Choroid plexus epithelial cell (primary cell): ENCODE measurements around the gene PGM2.

Source experiments
- DNase-seq: peaks from one replicate; pipeline ENCODE4 v3.0.0-alpha.2; 2010; ENCODE audit warnings: low read depth
- H3K4me3 ChIP-seq: 2 replicates; pipeline ENCODE4 v1.5.1; 2011; ENCODE audit warnings: low read depth, mild to moderate bottlenecking, control low read depth, low read length, moderate library complexity
- TF ChIP-seq, protein P1 (sequence below): conservative IDR thresholded peaks from 2 replicates; pipeline ENCODE4 v1.5.1; 2011; ENCODE audit warnings: low read depth, mild to moderate bottlenecking, control low read depth, inconsistent platforms, low read length, moderate library complexity

The PGM2 gene

DNA sequence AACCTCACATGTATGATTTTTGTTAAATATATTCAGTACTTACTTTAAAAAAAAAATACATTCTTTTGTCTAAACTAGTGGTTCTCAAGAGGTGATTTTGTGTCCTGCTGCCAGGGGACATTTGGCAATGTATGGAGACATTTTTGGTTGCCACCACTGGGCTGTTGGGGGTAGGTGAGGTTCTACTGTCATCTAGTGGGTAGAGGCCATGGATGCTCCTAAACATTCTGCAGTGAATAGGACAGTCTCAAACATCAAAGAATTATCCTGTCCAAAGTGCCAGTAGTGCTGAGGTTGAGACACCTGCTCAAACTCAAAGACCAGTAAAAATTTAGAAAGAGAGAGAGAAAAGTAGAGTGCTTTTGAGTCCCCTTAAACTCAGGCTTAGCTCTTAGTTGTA is 32.9 kb upstream of the PGM2 start:
- no peak overlapping the region for H3K4me3 ChIP-seq
- TF ChIP-seq, protein P1, sequence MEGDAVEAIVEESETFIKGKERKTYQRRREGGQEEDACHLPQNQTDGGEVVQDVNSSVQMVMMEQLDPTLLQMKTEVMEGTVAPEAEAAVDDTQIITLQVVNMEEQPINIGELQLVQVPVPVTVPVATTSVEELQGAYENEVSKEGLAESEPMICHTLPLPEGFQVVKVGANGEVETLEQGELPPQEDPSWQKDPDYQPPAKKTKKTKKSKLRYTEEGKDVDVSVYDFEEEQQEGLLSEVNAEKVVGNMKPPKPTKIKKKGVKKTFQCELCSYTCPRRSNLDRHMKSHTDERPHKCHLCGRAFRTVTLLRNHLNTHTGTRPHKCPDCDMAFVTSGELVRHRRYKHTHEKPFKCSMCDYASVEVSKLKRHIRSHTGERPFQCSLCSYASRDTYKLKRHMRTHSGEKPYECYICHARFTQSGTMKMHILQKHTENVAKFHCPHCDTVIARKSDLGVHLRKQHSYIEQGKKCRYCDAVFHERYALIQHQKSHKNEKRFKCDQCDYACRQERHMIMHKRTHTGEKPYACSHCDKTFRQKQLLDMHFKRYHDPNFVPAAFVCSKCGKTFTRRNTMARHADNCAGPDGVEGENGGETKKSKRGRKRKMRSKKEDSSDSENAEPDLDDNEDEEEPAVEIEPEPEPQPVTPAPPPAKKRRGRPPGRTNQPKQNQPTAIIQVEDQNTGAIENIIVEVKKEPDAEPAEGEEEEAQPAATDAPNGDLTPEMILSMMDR, result peak; percentile 80
- DNase-seq, result peak; percentile 49

DNA sequence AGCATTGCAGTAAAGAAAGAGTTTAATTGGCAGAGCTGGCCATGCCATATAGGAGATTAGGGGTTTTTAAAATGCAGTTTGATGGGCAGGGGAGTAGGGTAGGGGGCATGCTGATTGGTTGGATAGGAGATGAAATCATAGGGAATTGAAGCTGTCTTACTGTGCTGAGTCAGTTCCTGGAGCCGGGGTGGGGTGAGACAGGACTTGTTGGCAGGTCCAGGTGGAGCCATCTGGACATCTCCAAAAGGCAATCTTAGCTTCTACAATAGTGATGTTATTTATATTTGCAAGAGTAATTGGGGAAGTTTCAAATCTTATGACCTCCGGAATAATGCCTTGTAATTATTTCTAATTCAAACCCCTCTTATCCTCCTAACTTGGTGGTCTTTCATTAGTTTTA is 32.4 kb upstream of the PGM2 start:
- H3K4me3 ChIP-seq, result no peak overlapping the region
- TF ChIP-seq, protein P1, result no peak
- DNase-seq, result no peak

DNA sequence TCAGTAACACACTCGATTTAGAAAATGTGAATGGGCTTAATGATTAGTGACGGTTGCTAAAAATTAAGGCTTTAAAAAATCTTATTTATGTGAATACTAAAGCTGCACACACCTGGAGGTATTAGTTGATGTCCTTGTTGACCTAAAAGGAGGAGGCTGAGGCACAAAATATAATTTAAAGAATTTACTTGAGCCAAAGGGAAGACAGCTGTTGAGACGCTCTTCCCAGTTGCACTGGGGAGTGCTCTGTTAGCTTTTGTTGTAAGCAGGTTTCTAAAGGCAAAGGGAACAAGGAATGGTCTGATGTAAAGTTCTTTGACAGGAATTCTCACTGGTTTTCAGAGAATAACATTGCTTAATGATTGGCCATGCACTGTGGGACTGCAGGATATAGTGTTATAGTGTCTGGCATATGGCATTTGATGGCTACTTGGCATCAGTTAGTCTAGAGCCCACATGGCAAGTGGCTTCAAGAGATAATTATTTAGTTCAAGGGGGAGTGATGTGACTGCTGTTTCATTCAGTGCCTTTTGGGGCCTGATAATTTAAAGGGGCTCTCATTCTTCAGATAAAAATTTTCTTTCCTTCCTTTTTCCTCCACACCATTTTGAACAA is 30.8 kb upstream of the PGM2 start:
- no peak for DNase-seq
- TF ChIP-seq, protein P1, result no peak

DNA sequence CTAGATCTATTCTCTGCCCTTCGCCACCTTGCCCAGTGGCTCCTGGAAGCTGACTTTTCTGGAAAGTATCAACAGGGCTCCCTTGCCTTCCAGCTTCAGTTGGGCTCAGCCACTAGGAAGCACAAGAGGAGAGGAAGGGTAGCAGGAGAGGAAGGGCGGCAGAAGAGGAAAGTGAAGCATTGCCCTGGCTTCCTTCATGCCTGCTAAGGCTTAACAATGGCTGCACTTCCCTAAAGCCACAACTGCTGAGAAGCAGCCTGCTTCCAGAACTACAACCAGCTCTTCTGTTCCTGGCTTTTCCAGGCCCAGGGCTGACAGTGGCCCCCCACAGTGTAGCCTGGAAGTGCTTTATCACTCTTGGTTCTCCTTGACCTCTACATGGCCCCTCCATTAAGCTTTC is 29.1 kb upstream of the PGM2 start:
- no peak for DNase-seq
- no peak overlapping the region for H3K4me3 ChIP-seq
- TF ChIP-seq, protein P1, result no peak

More for the DNA sequence above, 30.8 kb upstream of the PGM2 start:
- no peak overlapping the region for H3K4me3 ChIP-seq

DNA sequence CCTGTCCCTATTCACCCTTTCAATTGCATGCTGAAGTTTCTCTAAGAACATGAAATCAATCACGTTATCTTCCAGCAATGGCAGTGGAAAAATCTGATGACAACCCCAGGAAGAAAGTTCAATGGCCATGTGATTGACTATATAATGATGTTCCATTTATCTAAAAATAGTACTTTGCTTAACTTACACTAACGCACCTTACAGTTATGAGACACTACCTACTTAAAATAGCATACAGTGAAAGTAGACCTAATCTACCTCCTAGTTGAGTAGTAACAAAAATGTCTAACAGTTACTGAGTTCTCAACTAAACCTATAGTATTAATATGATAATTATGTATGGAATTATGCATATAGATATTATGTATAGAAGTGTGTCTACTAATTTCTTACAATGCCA is 28.6 kb upstream of the PGM2 start:
- no peak for DNase-seq
- TF ChIP-seq, protein P1, result no peak
- H3K4me3 ChIP-seq, result no peak overlapping the region

DNA sequence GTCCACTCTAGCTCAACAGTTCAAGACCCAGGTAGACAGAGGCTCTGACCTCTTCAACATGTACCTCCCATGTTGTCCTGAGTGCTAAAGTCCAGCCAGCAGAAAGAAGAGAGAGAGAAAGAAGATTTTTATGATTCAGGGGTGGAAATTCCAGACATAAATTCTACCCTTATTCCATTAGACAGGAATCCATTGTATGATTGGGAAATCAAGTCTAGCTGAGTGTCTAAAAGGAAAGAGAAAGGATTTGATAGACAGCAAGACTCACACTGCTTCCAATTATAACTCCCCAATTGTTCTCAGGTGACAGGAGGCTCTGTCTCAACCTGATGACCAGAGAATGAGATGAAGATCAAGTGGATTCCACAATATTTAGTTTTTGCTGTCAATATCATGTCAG is 27.9 kb upstream of the PGM2 start:
- no peak for DNase-seq
- no peak overlapping the region for H3K4me3 ChIP-seq
- TF ChIP-seq, protein P1, result no peak

DNA sequence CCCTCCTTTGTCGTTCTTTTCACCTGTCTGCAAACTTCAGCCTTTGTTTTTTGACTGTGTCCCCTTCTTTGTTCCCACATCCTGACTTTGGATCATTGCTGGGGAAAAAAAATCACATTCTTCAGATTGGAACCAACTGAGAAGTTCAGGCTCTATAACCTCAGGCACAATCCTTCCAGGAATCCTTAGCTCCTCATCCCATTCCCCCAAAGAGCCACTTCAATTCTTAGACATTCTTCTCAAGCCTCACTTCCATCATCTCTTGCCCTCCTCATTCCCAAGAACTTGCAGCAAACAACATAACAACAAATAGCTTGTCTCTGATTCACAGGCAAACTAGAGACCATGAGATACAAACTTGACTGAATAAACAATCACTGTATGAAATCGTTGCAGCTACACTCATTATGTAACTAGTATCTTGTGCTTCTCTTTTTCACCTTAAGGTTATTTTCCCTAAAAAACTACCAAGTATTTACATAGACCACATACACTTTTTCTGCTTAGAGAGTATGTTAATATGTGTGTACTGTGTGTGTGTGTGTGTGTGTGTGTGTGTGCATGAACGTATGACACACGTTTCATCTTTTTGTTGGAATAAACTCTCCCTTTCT is 26.4 kb upstream of the PGM2 start:
- peak; percentile 40 for DNase-seq
- TF ChIP-seq, protein P1, result no peak
- no peak overlapping the region for H3K4me3 ChIP-seq
